ENCODE data around the gene RALGAPB. TPM values are rescaled to one million over a fixed set of nuclear protein-coding genes. Genes with fewer than 3 reads are reported as not detected.

Gene RALGAPB
- total and polyA plus RNA-seq, 2 of the 13 experiments (the other 11 are each of a cell fraction or from before 2014, with no cell fraction given) = 17.6 to 30.6 TPM

GRCh38 chr20:38434770-38435554, 37.7 kb upstream of the RALGAPB start, which contains the start of gene SNHG17 (continued):
- TF ChIP-seq RFX5 (IDR thresholded peaks at IDR 0.05; ENCODE audit: low read depth, low read length) = peak; percentile 42; the same call in 1 of the 2 replicates
- peak; percentile 96; the same call in 1 of the 2 replicates for TF ChIP-seq MYPOP (CRISPR knock-in tag; IDR thresholded peaks at IDR 0.05)
- TF ChIP-seq ZNF230 (CRISPR knock-in tag; IDR thresholded peaks at IDR 0.05) = peak; percentile 100
- TF ChIP-seq CHD4 (IDR thresholded peaks at IDR 0.05; ENCODE audit: borderline replicate concordance, low read length) = no peak
- peak; percentile 99 to 100 for TF ChIP-seq POLR2A (IDR thresholded peaks at IDR 0.05; ENCODE audit: insufficient read depth in 1 of 2, low read depth in 2 of 2, low read length in 2 of 2)
- TF ChIP-seq ZNF274 (CRISPR knock-in tag; IDR thresholded peaks at IDR 0.05) = peak; percentile 99
- peak; percentile 98 for TF ChIP-seq ZNF557 (CRISPR knock-in tag; IDR thresholded peaks at IDR 0.05)
- TF ChIP-seq IRF2 (CRISPR knock-in tag; IDR thresholded peaks at IDR 0.05) = peak; percentile 100
- TF ChIP-seq MAF1 (CRISPR knock-in tag; IDR thresholded peaks at IDR 0.05; ENCODE audit: borderline replicate concordance) = peak; percentile 99
- peak; percentile 100 for TF ChIP-seq ZNF782 (CRISPR knock-in tag; IDR thresholded peaks at IDR 0.05; ENCODE audit: borderline replicate concordance)
- peak; percentile 100 for TF ChIP-seq ELF3 (CRISPR knock-in tag; IDR thresholded peaks at IDR 0.05)
- TF ChIP-seq ZNF7 (CRISPR knock-in tag; IDR thresholded peaks at IDR 0.05) = 0 out of 2 replicates have a peak, but pooled peaks have one; percentile 37
- TF ChIP-seq SP140L (CRISPR knock-in tag; IDR thresholded peaks at IDR 0.05; ENCODE audit: borderline replicate concordance) = peak; percentile 99; the same call in 1 of the 2 replicates
- peak; percentile 87 for TF ChIP-seq HCFC1 (IDR thresholded peaks at IDR 0.05; ENCODE audit: low read depth, low read length)
- TF ChIP-seq GABPB1 (CRISPR knock-in tag; IDR thresholded peaks at IDR 0.05) = peak; percentile 100
- peak; percentile 94; the same call in 1 of the 2 replicates for TF ChIP-seq ZNF136 (CRISPR knock-in tag; IDR thresholded peaks at IDR 0.05; ENCODE audit: low read depth)
- peak; percentile 92; the same call in 1 of the 2 replicates for TF ChIP-seq ZBTB34 (CRISPR knock-in tag; IDR thresholded peaks at IDR 0.05)
- peak; percentile 88 for TF ChIP-seq SP4 (CRISPR knock-in tag; IDR thresholded peaks at IDR 0.05)
- TF ChIP-seq ZNF143 (CRISPR knock-in tag; IDR thresholded peaks at IDR 0.05) = peak; percentile 82
- TF ChIP-seq DNMT1 (CRISPR knock-in tag; IDR thresholded peaks at IDR 0.05) = peak; percentile 100
- TF ChIP-seq MTA3 (CRISPR knock-in tag; IDR thresholded peaks at IDR 0.05) = peak; percentile 44; the same call in 1 of the 2 replicates
- peak; percentile 73 for TF ChIP-seq BHLHE40 (IDR thresholded peaks at IDR 0.05; ENCODE audit: low read length)
- peak; percentile 76 for TF ChIP-seq SIX1 (CRISPR knock-in tag; IDR thresholded peaks at IDR 0.05; ENCODE audit: borderline replicate concordance)
